ENCODE results near the gene AJM1. TPM values are rescaled to one million over a fixed set of nuclear protein-coding genes. Genes with fewer than 3 reads are reported as not detected.
"Not testable (repeated sequence)": the region's sequence is repeated elsewhere in the genome, so short reads cannot be mapped to it uniquely, and the experiment has no call there.

The AJM1 gene
- total RNA-seq, 2 donors from 2014 or later: 11.5 to 17.1 TPM

DNA sequence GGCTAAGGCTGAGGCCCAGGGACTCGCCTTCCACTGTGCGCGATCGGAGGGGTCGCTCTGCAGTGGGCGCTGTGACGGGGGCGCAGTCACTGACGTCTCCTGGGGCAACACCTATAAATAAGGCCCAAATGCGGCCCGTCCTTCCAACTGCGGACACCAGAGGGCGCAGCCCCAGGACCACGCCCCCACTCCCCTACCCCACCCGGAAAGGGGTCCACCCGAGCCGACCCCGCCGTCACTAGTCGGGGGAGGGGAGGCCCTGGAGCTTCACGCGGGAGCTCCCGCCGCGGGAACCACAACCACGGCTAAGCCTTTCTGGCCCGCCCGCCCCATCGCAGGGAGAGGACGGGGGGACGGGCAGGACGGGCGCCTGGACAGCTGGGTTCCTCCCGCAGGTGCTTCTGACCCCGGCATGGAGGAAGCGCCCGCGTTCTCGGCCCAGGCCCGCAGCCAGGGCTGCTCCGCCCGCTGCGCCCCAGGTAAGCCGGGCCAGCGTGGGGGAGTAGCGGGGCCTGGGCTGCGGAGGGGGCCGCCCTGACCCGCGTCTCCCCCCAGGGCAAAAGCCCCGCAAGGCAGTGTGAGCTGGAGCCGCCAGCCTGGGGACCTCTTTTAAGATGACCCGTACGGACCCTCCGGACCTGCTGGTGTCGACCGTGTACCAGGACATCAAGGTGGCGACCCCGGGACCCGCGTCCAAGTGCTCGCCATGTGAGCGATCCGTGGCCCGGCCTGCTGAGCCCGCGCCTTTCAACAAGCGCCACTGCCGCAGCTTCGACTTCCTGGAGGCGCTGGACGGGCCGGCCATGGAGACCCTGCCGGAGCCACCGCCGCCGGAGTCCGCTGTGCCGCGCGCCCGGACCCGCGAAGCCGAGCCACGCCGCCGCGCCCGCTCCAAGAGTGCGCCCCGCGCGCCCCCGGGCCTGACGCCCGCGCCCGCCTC, 1.8 kb downstream of the AJM1 start:
- Histone ChIP-seq H3K27me3 (peaks cover 19% of the 10 kb centered on the region), H3K4me1 (peaks cover 36% of the 10 kb centered on the region), H3K4me3 (peak overlapping the region; percentile 15)
- TF ChIP-seq, protein P1, sequence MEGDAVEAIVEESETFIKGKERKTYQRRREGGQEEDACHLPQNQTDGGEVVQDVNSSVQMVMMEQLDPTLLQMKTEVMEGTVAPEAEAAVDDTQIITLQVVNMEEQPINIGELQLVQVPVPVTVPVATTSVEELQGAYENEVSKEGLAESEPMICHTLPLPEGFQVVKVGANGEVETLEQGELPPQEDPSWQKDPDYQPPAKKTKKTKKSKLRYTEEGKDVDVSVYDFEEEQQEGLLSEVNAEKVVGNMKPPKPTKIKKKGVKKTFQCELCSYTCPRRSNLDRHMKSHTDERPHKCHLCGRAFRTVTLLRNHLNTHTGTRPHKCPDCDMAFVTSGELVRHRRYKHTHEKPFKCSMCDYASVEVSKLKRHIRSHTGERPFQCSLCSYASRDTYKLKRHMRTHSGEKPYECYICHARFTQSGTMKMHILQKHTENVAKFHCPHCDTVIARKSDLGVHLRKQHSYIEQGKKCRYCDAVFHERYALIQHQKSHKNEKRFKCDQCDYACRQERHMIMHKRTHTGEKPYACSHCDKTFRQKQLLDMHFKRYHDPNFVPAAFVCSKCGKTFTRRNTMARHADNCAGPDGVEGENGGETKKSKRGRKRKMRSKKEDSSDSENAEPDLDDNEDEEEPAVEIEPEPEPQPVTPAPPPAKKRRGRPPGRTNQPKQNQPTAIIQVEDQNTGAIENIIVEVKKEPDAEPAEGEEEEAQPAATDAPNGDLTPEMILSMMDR (IDR thresholded peaks at IDR 0.05): peak; percentile 67
- intact Hi-C loops (cut with DNase I): loop anchor here (10.0 kb wide), 1 partner anchor 49 kb away; the partner anchor contains the start of genes CCDC183 and TMEM141
- not testable (repeated sequence) for H3K9ac ChIP-seq (ENCODE audit: low read depth in 2 of 2, low read length in 2 of 2); H3K36me3 ChIP-seq; H3K9me3 ChIP-seq; H3K27ac ChIP-seq
- peak; percentile 64 for DNase-seq

DNA sequence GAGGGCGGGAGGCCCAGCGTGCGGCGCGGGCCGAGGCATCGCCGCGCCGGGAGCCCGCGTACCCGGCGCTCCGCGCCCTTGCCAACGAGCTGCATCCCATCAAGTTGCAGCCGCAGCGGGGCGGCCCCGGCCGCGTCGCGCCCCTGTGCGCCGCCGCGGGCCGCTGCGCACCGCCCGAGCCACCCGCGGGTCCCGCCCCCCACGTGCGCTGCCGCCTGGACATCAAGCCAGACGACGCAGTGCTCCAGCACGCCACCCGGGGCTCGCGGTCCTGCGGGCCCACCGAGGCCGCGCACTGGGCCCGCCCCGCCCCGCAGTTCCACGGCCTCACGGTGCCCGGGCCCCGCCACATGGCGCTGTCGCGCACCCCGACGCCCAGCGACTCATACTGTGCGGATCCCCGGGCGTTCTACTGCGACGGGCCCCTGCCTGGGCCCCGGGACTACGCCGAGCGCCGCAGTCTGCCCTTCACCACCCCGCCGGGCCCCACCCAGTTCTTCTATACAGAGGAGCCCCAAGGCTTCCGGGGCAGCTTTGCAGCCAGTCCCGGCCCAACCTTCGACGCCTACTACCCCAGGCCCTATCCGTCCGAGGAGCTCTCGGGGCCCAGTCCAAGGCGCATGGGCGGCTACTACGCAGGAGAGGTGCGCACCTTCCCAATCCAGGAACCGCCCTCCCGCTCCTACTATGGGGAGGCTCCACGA, 2.6 kb downstream of the AJM1 start:
- Histone ChIP-seq H3K27me3 (peaks cover 19% of the 10 kb centered on the region), H3K27ac (no peak overlapping the region), H3K36me3 (no peaks in the 10 kb centered on the region), H3K4me3 (no peak overlapping the region), H3K4me1 (peaks cover 36% of the 10 kb centered on the region), H3K9me3 (no peaks in the 10 kb centered on the region), H3K9ac (ENCODE audit: low read depth in 2 of 2, low read length in 2 of 2) (no peak overlapping the region)
- TF ChIP-seq, protein P1 (IDR thresholded peaks at IDR 0.05): no peak
- no peak for DNase-seq
- intact Hi-C loops (cut with DNase I): loop anchor here (10.0 kb wide), 1 partner anchor 50 kb away; the partner anchor contains the start of genes CCDC183 and TMEM141

DNA sequence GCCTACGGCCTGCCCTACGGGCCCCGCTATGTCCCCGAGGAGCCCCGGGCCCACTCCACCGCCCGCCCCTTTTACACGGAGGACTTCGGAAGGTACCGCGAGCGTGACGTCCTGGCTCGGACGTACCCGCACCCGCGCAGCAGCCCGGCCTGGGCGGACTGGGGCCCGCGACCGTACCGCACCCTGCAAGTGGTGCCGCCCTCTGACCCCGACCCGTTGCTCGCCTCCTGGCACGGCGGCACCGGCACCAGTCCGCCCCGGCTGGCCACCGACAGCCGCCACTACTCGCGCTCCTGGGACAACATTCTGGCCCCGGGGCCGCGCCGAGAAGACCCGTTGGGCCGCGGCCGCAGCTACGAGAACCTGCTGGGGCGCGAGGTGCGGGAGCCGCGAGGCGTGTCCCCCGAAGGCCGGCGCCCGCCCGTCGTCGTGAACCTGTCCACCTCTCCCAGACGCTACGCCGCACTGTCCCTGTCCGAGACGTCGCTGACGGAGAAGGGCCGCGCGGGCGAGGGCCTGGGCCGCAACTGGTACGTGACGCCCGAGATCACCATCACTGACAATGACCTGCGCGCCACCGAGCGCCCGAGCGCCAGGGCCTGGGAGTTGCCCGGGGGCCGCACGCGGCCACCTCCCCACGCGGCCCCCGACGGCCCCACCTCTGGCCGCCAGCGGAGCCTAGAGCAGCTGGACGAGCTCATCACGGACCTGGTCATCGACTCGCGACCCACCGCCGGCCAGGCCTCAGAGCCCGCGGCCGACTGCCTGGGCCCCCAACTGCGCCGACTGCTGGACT, 3.4 kb downstream of the AJM1 start:
- no peak overlapping the region for H3K27ac ChIP-seq
- intact Hi-C loops (cut with DNase I): loop anchor here (10.0 kb wide), 1 partner anchor 51 kb away; the partner anchor contains the start of genes CCDC183 and TMEM141
- no peaks in the 10 kb centered on the region for H3K9me3 ChIP-seq
- peaks cover 37% of the 10 kb centered on the region for H3K4me1 ChIP-seq
- H3K4me3 ChIP-seq: no peak overlapping the region
- no peak for DNase-seq
- peaks cover 19% of the 10 kb centered on the region for H3K27me3 ChIP-seq
- no peak overlapping the region for H3K9ac ChIP-seq (ENCODE audit: low read depth in 2 of 2, low read length in 2 of 2)
- H3K36me3 ChIP-seq: no peaks in the 10 kb centered on the region
- TF ChIP-seq, protein P1 (IDR thresholded peaks at IDR 0.05): no peak

DNA sequence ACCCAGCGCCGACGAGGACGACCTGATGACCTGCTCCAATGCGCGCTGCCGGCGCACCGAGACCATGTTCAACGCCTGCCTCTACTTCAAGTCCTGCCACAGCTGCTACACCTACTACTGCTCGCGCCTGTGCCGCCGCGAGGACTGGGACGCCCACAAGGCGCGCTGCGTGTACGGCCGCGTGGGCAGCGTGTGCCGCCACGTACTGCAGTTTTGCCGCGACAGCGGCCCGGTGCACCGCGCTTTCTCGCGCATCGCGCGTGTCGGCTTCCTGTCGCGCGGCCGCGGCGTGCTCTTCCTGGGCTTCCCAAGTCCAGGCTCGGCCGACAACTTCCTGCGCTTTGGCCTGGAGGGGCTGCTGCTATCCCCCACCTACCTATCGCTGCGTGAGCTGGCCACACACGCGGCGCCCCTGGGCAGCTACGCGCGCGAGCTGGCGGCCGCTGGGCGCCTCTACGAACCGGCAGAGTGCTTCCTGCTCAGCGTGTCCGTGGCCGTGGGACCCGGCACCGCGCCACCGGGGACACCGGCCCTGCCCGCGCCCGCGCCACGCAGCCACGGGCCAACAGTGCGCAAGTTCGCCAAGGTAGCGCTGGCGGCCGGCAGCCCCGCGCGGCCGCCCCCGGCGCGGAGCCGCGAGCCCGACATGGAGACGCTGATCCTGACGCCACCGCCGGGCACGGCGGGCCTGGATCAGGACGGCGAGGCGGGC, 4.3 kb downstream of the AJM1 start:
- no peak overlapping the region for H3K27ac ChIP-seq
- no peaks in the 10 kb centered on the region for H3K9me3 ChIP-seq
- H3K4me3 ChIP-seq: no peak overlapping the region
- H3K4me1 ChIP-seq: peaks cover 32% of the 10 kb centered on the region
- intact Hi-C loops (cut with DNase I): loop anchor here (10.0 kb wide), 1 partner anchor 52 kb away; the partner anchor contains the start of genes CCDC183 and TMEM141
- peak overlapping the region in 1 of 2 donors; percentile 44 for H3K9ac ChIP-seq (ENCODE audit: low read depth in 2 of 2, low read length in 2 of 2)
- H3K36me3 ChIP-seq: no peaks in the 10 kb centered on the region
- peaks cover 19% of the 10 kb centered on the region for H3K27me3 ChIP-seq
- TF ChIP-seq, protein P1 (IDR thresholded peaks at IDR 0.05): no peak
- no peak for DNase-seq
